PFSK-1 (cell line): ENCODE results near the gene TSKU.

Experiments
- FOXP2 ChIP-seq: optimal IDR thresholded peaks from 2 replicates; pipeline ENCODE3; 2011; ENCODE audit warnings: borderline replicate concordance, control low read depth, inconsistent platforms; ENCODE audit not compliant: insufficient read depth; ENCODE audit errors: extremely low read length, extremely low read depth
- POLR2AphosphoS5 ChIP-seq: IDR thresholded peaks from 2 replicates; pipeline ENCODE4 v1.6.1; 2012; ENCODE audit warnings: low read depth, mild to moderate bottlenecking, control low read depth, low read length, moderate library complexity
- SIN3A ChIP-seq: IDR thresholded peaks from 2 replicates; pipeline ENCODE4 v1.6.1; 2012; ENCODE audit warnings: mild to moderate bottlenecking, low read length, moderate library complexity, borderline replicate concordance; ENCODE audit not compliant: insufficient read depth
- TAF1 ChIP-seq: IDR thresholded peaks from 2 replicates; pipeline ENCODE4 v1.6.1; 2012; ENCODE audit warnings: low read length, control low read depth, borderline replicate concordance; ENCODE audit not compliant: insufficient read depth
- TF ChIP-seq, protein P1 (sequence below), 2 experiments: IDR thresholded peaks; 2 replicates each; pipeline versions ENCODE4 v1.6.1 to v1.8.0; 2011 to 2012; ENCODE audit warnings: low read depth in 2 of 2, low read length in 2 of 2, control low read depth in 1 of 2, inconsistent platforms in 1 of 2, mild to moderate bottlenecking in 1 of 2, moderate library complexity in 1 of 2; ENCODE audit not compliant: insufficient read depth in 1 of 2

The TSKU gene

DNA sequence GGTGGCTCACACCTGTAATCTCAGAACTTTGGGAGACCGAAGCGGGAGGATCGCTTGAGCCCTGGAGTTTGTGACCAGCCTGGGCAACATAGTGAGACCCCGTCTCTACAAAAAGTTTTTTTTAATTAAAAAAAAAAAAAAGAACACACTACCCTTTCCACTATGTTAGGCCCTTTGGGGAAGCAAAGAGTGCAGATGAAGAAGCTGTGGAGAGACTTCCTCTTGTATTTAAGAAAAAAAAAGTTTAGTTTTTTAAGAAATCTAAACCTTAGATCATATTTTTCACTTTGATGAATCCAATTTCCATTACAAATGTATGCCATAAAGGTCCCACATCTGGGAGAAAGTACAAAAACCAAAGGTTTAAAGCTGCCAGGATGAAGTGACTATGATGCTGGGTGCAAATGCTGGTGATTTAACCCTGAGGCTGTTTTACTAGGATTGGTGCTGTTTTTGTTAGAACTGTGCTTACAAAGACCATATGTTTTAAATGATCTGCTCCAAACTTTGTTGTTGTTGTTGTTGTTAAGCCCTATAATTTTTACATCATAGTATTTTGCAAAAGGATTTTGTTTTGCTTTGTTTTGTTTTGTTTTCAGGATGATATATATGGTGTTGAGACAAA lies 48.6 kb downstream of the TSKU start:
- TF ChIP-seq FOXP2 (no peak), TAF1 (no peak), POLR2AphosphoS5 (no peak), SIN3A (no peak)
- TF ChIP-seq, protein P1, sequence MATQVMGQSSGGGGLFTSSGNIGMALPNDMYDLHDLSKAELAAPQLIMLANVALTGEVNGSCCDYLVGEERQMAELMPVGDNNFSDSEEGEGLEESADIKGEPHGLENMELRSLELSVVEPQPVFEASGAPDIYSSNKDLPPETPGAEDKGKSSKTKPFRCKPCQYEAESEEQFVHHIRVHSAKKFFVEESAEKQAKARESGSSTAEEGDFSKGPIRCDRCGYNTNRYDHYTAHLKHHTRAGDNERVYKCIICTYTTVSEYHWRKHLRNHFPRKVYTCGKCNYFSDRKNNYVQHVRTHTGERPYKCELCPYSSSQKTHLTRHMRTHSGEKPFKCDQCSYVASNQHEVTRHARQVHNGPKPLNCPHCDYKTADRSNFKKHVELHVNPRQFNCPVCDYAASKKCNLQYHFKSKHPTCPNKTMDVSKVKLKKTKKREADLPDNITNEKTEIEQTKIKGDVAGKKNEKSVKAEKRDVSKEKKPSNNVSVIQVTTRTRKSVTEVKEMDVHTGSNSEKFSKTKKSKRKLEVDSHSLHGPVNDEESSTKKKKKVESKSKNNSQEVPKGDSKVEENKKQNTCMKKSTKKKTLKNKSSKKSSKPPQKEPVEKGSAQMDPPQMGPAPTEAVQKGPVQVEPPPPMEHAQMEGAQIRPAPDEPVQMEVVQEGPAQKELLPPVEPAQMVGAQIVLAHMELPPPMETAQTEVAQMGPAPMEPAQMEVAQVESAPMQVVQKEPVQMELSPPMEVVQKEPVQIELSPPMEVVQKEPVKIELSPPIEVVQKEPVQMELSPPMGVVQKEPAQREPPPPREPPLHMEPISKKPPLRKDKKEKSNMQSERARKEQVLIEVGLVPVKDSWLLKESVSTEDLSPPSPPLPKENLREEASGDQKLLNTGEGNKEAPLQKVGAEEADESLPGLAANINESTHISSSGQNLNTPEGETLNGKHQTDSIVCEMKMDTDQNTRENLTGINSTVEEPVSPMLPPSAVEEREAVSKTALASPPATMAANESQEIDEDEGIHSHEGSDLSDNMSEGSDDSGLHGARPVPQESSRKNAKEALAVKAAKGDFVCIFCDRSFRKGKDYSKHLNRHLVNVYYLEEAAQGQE (IDR thresholded peaks at IDR 0.05; ENCODE audit: insufficient read depth in 1 of 2, low read depth in 2 of 2, low read length in 2 of 2): no peak

DNA sequence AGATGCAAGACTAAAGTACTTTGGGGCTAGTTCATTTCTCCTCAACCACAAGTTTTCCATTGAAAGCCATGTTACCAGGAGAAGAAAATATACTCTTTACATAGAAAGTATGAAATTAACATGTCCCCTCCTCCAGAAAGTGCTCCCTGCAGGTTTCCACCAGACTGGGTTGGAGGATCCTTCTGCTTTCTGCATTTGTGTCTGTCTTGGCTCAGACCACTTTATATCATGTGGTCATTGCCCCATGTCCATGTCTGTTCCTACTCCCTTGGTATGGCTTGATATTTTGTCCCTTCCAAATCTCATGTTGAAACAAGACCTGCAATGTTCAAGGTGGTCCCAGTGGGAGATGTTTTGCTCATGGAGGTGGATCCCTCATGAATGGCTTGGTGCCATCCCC lies 49.2 kb downstream of the TSKU start:
- no peak for TF ChIP-seq FOXP2
- TF ChIP-seq TAF1: no peak
- TF ChIP-seq, protein P1 (IDR thresholded peaks at IDR 0.05; ENCODE audit: insufficient read depth in 1 of 2, low read depth in 2 of 2, low read length in 2 of 2): no peak
- TF ChIP-seq SIN3A: no peak
- no peak for TF ChIP-seq POLR2AphosphoS5

DNA sequence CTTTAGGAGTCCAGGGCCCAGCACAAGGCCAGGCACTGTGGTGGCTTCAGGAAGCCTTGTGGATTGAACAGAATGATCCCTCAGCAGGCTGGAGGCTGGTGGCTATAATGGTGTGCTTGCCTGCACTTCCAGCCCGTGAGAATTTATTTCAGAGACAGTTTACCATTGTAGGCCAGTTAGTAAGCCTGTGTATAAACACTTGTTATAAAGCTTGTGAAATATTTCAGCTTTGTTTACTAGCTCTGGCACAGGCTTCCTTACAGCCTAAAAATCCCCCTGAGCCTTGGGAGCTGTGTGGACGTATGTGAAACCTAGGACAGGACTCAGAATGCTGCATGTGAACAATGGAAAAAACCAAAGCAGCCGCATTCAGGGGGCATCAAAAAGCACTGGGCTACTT lies 51.0 kb downstream of the TSKU start:
- no peak for TF ChIP-seq TAF1
- no peak for TF ChIP-seq FOXP2
- TF ChIP-seq, protein P1 (IDR thresholded peaks at IDR 0.05; ENCODE audit: insufficient read depth in 1 of 2, low read depth in 2 of 2, low read length in 2 of 2): no peak
- TF ChIP-seq POLR2AphosphoS5: no peak

DNA sequence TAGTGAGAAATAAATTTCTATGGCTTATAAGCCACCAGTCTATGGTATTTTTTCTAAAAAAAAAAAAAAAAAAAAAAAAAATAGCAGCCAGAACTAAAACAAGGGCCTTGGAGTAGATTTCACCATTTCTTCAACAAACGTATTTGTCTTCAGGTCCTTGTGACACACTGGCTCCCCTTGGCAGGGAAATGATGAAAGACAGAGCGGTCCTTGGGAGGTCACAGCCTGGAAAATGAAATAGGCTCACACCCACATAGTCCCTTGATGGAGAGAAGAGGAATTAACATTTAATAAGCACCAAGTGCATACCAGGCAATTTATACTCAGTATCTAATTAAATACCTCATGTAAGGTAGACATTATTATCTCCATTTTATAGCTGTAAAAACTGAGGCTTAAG lies 51.9 kb downstream of the TSKU start:
- TF ChIP-seq, protein P1 (IDR thresholded peaks at IDR 0.05; ENCODE audit: insufficient read depth in 1 of 2, low read depth in 2 of 2, low read length in 2 of 2): no peak
- no peak for TF ChIP-seq TAF1
- TF ChIP-seq FOXP2: no peak
- no peak for TF ChIP-seq POLR2AphosphoS5
- no peak for TF ChIP-seq SIN3A

DNA sequence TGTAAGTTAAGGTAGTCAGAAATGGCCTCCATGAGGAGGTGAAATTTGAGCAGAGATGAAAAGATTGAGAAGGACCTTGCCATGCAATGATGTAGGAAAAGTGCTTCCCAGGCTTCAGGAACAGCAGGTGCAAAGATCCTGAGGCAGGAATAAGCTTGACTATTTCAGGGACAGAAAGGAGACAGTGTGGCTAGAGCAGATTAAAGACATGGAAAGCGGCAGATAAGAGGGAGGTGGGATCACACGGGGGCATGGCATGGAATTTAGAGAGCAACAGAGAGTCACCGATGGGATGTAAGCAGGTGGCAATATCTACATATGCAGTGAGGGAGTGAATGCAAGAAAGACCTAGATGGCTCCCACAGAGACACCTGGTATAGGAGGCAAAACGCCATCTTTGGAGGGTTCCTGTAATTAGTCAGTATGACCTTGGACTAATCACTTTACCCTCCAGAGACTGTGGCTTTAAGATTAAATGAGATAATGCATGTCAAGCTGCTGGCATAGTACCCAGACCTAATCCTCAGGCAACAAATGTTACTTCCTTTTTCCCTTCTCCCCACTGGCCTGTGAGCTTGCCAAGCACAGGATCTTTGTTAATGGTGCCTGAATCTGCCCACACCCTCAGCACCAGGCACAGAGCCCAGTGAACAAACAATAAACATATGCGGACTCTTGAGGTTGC lies 52.9 kb downstream of the TSKU start:
- TF ChIP-seq FOXP2 (no peak), SIN3A (no peak), TAF1 (no peak), POLR2AphosphoS5 (no peak)
- TF ChIP-seq, protein P1 (IDR thresholded peaks at IDR 0.05; ENCODE audit: insufficient read depth in 1 of 2, low read depth in 2 of 2, low read length in 2 of 2): no peak
